ENCODE measurements around the gene E2F2. TPM values are rescaled to one million over a fixed set of nuclear protein-coding genes. Genes with fewer than 3 reads are reported as not detected.
"Not testable (repeated sequence)": the region's sequence is repeated elsewhere in the genome, so short reads cannot be mapped to it uniquely, and the experiment has no call there.

Gene E2F2
- total RNA-seq, 8 experiments from 2014 or later, result 0.21 to 18.5 (median 0.92) TPM

DNA sequence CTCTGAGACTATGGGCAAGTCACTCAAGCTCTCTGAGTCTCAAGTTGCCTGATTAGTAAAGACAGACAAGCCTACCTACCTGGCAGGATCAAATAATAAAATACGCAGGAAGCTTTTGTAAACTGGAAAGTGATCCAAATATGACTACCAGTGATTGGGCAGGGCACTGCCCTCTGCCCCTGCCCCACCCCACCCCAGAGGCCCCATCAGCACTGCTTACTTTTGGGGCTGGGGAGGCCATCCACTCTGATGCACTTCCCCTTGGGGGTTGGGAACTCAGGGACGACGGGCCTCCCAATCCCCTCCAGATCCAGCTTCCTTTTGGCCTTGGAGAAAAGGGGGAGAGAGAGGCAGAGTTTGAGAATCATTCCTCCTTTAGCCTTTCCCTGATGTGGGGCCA, 6.9 kb downstream of the E2F2 start:
- 80 to 100% (median 94%) methylated on average over 1 to 3 of the region's 3 CpGs; no CpG with 5 or more reads in 6 of the 10 experiments for WGBS, 10 experiments
- H3K27ac ChIP-seq, result no peak overlapping the region
- no peak overlapping the region for H3K4me3 ChIP-seq
- H3K4me1 ChIP-seq (replicated peaks in 1 of 2), result peaks cover 3 to 13% of the 10 kb centered on the region in 2 donors
- in situ Hi-C loops (cut with MboI; ENCODE audit: low pct_unique_long_range_greater_than_20kb in 2 of 9, low sequenced_read_pairs in 9 of 9, unreplicated experiment in 9 of 9), result no loop called here
- no peak for ATAC-seq (replicated peaks in 6 of 8)

DNA sequence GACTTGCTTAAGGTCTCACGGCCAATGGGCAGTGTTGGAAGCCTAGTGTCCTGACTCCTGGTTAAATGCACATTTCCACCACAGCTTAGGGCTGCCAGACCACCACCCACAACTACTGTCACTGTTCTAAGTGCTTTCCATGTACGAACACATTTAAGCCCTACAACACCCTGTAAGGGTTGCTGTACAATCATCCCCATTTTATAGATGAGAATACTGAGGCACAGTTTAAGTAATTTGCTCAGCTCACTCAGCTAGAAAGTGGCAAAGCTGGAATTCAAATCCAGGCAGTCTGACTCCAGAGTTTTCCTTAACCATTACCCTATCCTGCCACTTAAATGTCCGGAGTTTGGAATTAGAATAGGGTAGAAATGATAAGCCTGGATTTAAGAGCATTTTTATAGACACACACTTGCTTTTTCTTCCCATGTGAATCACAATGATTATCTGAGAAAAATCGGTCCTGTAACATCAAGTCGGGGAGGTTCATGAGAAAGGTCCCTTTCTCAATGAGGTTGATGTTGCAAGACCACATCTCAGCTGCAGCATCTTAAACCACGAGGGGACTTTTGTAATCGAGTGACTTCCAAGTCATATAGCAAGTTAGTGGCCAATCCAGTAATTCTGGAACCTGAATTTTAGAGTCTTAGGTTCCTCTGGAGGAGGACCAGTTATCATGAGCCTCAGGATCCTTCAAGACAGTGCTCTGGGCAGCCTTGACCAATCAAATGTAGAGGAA, 8.6 kb downstream of the E2F2 start:
- H3K4me1 ChIP-seq (replicated peaks in 1 of 2), result peaks cover 3 to 9% of the 10 kb centered on the region in 2 donors
- in situ Hi-C loops (cut with MboI; ENCODE audit: low pct_unique_long_range_greater_than_20kb in 2 of 9, low sequenced_read_pairs in 9 of 9, unreplicated experiment in 9 of 9), result no loop called here
- no peak for ATAC-seq (replicated peaks in 6 of 8)
- no peak overlapping the region for H3K27ac ChIP-seq
- WGBS, 10 experiments, result 76 to 100% (median 92%) methylated on average over 1 to 7 of the region's 7 CpGs
- no peak overlapping the region for H3K4me3 ChIP-seq

DNA sequence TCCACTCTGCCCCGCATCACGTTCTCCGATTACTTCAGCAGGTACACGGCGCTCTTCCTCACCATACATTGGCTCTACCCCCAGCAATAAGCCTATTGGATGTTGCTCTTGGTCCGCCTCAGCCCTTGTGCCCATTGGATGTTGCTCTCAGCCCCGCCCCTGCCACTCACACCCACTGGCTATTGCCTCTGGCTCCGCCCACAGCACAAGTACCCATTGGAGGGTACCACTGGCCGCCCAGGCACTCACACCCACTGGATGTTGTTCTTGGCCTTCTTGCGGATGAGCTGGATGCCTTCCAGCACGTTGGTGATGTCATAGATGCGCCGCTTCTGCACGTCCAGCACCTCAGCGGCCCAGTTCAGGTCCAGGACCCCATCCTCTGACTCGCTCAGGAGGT, 9.4 kb downstream of the E2F2 start:
- no peak overlapping the region for H3K27ac ChIP-seq
- peak in 2 of 8 experiments; percentile 7 to 37 for ATAC-seq (replicated peaks in 6 of 8)
- no peak overlapping the region for H3K4me3 ChIP-seq
- H3K4me1 ChIP-seq (replicated peaks in 1 of 2), result peaks cover 3 to 9% of the 10 kb centered on the region in 2 donors
- in situ Hi-C loops (cut with MboI; ENCODE audit: low pct_unique_long_range_greater_than_20kb in 2 of 9, low sequenced_read_pairs in 9 of 9, unreplicated experiment in 9 of 9), result no loop called here
- 87 to 100% (median 96%) methylated on average over 2 to 13 of the region's 16 CpGs; no CpG with 5 or more reads in 3 of the 10 experiments for WGBS, 10 experiments

DNA sequence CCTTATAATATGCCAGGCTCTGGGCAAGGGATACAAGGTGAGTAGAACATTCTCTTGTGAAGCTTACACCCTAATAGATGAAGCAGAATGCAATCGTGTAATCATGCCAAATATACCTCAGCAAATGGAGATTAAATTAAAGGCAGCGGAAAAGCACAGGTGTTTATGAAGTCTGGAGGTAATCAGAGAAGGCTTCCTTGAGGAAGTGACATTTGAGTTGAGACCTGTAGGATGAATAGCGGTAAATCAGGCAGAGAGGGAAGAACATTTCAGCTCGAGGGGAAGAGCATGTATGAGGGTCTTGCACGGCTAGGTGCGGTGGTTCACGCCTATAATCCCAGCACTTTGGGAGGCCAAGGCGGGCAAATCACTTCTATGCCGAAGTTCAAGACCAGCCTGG, 13.5 kb downstream of the E2F2 start:
- no peak overlapping the region for H3K4me3 ChIP-seq
- in situ Hi-C loops (cut with MboI; ENCODE audit: low pct_unique_long_range_greater_than_20kb in 2 of 9, low sequenced_read_pairs in 9 of 9, unreplicated experiment in 9 of 9), result no loop called here
- no peaks in the 10 kb centered on the region for H3K4me1 ChIP-seq (replicated peaks in 1 of 2)
- ATAC-seq (replicated peaks in 6 of 8), result no peak
- no peak overlapping the region for H3K27ac ChIP-seq
- 73 to 92% (median 89%) methylated on average over 2 to 9 of the region's 9 CpGs; no CpG with 5 or more reads in 1 of the 10 experiments for WGBS, 10 experiments

DNA sequence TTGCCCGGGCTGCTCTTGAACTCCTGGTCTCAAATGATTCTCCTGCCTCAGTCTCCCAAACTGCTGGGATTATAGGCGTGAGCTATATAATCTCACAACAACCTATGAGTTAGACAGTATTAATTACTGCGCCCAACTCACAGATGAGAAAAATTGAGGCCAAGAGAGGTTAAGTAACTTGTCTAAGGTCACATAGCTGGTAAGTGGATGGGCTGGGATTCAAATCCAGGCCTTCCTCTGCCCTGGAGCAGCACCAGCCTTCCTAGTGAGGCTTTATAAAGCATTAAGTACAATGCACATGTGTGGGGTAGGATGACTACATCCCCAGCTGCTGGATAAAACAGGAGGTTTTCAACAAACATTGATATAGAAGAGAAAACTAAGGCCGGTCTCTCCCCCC, 15.1 kb downstream of the E2F2 start:
- Histone ChIP-seq H3K4me1 (replicated peaks in 1 of 2) (no peaks in the 10 kb centered on the region), H3K4me3 (no peak overlapping the region), H3K27ac (no peak overlapping the region)
- WGBS, 10 experiments, result 60 to 100% (median 98%) methylated on average over 1 to 4 of the region's 4 CpGs; no CpG with 5 or more reads in 1 of the 10 experiments
- in situ Hi-C loops (cut with MboI; ENCODE audit: low pct_unique_long_range_greater_than_20kb in 2 of 9, low sequenced_read_pairs in 9 of 9, unreplicated experiment in 9 of 9), result no loop called here
- ATAC-seq (replicated peaks in 6 of 8), result no peak

DNA sequence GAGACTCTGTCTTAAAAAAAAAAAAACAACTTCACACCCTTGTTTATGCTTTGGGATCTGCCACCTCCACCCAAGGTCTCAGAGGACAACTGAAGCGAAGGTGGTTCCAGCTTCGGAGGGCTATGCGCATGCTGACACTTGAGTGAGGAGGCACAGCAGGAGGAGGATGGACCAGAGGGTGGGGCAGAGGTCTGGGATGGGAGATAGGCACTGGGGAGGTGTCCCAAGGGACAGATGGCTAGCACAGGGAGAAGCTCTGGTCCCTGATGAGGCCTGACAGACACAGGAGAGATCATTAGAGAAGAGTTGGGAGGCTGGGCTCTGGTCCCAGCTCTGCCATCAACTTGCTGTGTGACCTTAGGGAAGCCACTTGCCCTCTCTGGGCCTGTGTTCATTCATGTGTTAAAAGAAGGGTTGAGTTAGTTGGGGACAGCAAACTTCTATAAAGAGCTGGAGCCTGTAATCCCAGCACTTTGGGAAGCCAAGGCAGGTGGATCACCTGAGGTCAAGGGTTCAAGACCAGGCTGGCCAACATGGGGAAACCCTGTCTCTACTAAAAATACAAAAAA, 16.8 kb downstream of the E2F2 start:
- Histone ChIP-seq H3K4me1 (replicated peaks in 1 of 2) (no peaks in the 10 kb centered on the region), H3K4me3 (no peak overlapping the region), H3K27ac (no peak overlapping the region)
- WGBS, 10 experiments, result 70 to 100% (median 83%) methylated on average over 1 to 3 of the region's 3 CpGs; no CpG with 5 or more reads in 7 of the 10 experiments
- peak in 1 of 8 experiments; percentile 42 for ATAC-seq (replicated peaks in 6 of 8)
- in situ Hi-C loops (cut with MboI; ENCODE audit: low pct_unique_long_range_greater_than_20kb in 2 of 9, low sequenced_read_pairs in 9 of 9, unreplicated experiment in 9 of 9), result no loop called here

DNA sequence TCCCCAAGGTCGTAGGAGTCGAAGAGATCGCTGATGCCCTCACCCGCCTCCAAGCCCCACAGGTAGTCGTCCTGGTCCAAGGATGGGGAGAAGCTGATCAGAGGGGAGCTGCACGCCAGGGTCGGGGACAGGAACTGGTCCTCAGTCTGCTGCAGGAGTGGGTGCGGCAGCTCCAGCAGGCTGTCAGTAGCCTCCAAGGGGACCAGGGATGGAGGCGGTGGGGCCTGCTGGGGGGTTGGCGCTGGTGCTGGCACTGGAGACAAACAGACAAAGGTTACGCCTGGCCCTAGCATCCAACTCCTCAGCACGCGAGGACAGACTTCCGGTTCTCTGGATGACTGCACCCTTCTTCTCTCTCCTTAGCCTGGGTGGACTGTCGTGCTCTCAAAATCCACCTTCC, 21.1 kb downstream of the E2F2 start:
- peak in 2 of 8 experiments; percentile 10 to 11 for ATAC-seq (replicated peaks in 6 of 8)
- Histone ChIP-seq H3K4me3 (no peak overlapping the region), H3K4me1 (replicated peaks in 1 of 2) (peaks cover 0 to 1% of the 10 kb centered on the region in 2 donors), H3K27ac (no peak overlapping the region)
- in situ Hi-C loops (cut with MboI; ENCODE audit: low pct_unique_long_range_greater_than_20kb in 2 of 9, low sequenced_read_pairs in 9 of 9, unreplicated experiment in 9 of 9), result no loop called here
- WGBS, 10 experiments, result 0 to 93% (median 90%) methylated on average over 1 to 10 of the region's 15 CpGs; no CpG with 5 or more reads in 6 of the 10 experiments

DNA sequence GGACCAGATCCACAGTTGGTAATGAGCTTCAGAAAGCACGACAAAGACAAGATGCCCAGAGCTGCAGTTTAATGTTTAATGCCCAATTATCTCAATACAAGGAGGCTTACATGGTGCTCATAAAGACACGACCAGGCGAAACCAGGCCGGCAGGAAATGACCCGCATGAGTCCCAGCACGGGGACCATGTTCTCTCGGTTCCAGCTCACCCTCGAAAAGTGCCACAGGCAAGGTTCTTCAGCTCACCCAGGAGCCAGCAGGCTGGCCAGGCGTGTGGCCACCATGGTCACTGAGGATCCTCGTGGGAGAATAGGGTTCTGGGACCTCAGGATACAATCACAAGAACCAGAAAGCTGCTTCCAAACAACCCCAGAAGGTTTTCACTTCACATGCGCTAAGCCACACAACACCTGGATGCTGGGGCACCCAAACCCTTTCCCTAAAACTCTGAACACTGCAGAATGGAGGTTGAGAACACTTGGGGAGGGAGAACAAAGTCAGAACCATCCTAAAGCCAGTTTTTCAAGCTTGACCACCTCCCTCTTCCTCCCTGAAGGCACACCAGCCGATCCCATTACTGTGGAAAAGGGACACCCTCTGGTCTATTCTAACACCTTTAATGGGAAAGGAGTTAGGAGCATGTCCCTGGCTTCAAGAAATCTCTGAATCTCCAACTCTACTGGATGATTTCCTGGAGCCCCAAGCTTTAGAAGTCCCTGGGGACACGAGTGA, 24.5 kb downstream of the E2F2 start:
- peaks cover 0 to 3% of the 10 kb centered on the region in 2 donors for H3K4me1 ChIP-seq (replicated peaks in 1 of 2)
- WGBS, 10 experiments, result 57 to 95% (median 89%) methylated on average over 1 to 12 of the region's 13 CpGs; no CpG with 5 or more reads in 4 of the 10 experiments
- H3K4me3 ChIP-seq, result no peak overlapping the region
- H3K27ac ChIP-seq, result no peak overlapping the region
- ATAC-seq (replicated peaks in 6 of 8), result no peak
- in situ Hi-C loops (cut with MboI; ENCODE audit: low pct_unique_long_range_greater_than_20kb in 2 of 9, low sequenced_read_pairs in 9 of 9, unreplicated experiment in 9 of 9), result no loop called here

DNA sequence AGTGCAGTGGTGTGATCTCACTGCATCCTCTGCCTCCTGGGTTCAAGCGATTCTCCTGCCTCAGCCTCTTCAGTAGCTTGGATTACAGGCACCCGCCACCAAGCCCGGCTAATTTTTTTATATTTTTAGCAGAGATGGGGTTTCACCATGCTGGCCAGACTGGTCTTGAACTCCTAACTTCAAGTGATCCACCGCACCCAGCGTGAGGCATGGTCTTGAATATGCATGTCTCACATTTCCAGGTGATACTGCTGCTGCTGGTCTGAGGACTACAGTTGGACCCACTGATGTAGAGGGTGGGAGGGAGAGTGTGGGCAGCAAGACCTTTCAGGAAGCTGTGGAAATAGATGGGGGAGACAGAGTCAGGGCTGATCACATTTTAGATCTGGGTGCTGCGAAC, 25.2 kb downstream of the E2F2 start:
- WGBS, 10 experiments, result 90 to 100% (median 97%) methylated on average over 1 to 6 of the region's 6 CpGs; no CpG with 5 or more reads in 3 of the 10 experiments
- Histone ChIP-seq H3K4me1 (replicated peaks in 1 of 2) (peaks cover 0 to 3% of the 10 kb centered on the region in 2 donors), H3K4me3 (no peak overlapping the region), H3K27ac (no peak overlapping the region)
- ATAC-seq (replicated peaks in 6 of 8), result no peak
- in situ Hi-C loops (cut with MboI; ENCODE audit: low pct_unique_long_range_greater_than_20kb in 2 of 9, low sequenced_read_pairs in 9 of 9, unreplicated experiment in 9 of 9), result no loop called here

DNA sequence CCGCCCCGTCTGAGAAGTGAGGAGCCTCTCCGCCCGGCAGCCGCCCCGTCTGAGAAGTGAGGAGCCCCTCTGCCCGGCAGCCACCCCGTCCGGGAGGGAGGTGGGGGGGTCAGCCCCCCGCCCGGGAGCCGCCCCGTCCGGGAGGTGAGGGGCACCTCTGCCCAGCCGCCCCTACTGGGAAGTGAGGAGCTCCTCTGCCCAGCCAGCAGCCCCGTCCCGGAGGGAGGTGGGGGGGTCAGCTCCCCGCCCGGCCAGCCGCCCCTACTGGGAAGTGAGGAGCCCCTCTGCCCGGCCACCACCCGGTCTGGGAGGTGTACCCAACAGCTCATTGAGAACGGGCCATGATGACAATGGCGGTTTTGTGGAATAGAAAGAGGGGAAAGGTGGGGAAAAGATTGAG, 26.9 kb downstream of the E2F2 start:
- H3K4me3 ChIP-seq; H3K4me1 ChIP-seq (replicated peaks in 1 of 2); ATAC-seq (replicated peaks in 6 of 8); in situ Hi-C loops (cut with MboI; ENCODE audit: low pct_unique_long_range_greater_than_20kb in 2 of 9, low sequenced_read_pairs in 9 of 9, unreplicated experiment in 9 of 9); H3K27ac ChIP-seq: not testable (repeated sequence)
- no CpG with 5 or more reads among the region's 24 CpGs for WGBS, 10 experiments

DNA sequence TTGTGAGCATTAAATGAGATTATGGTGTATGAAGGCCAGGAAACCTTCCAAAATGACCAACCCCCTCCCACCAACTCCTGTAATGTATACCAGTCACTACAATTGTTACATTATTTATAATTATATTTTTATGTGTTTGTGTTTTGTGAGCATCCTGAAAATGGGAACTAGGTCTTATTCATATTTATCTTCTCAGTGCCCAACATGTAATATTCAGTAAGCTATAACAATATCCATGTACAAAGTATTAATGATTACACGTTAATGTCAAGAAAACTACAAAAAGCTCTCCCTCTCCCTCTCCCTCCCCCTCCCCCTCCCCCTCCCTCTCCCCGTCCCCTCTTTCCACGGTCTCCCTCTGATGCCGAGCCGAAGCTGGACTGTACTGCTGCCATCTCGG, 28.1 kb downstream of the E2F2 start:
- H3K27ac ChIP-seq, result no peak overlapping the region
- ATAC-seq (replicated peaks in 6 of 8), result no peak
- no peak overlapping the region for H3K4me3 ChIP-seq
- in situ Hi-C loops (cut with MboI; ENCODE audit: low pct_unique_long_range_greater_than_20kb in 2 of 9, low sequenced_read_pairs in 9 of 9, unreplicated experiment in 9 of 9), result no loop called here
- 100% methylated on average over 1 of the region's 6 CpGs; no CpG with 5 or more reads in 9 of the 10 experiments for WGBS, 10 experiments
- peaks cover 0 to 3% of the 10 kb centered on the region in 2 donors for H3K4me1 ChIP-seq (replicated peaks in 1 of 2)

DNA sequence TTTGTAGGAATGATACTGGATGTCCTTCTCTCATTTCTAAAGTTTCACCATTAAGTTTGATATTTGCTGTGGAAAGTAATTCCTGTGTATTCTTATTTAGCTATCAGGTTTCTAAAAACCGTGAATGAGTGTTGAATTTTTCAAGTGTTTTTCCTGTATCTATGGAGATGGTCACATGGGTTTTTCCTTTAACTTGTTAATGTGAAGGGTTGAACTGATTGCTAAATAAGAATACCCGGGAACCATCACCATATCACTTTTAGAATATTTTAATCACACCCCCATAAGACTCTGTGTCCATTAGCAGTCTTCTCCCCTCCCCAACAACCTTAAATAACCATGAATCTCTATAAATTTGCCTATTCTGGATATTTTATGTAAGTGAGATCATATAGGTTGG, 30.6 kb downstream of the E2F2 start:
- peak in 4 of 8 experiments; percentile 20 to 83 (median 72) for ATAC-seq (replicated peaks in 6 of 8)
- H3K4me1 ChIP-seq (replicated peaks in 1 of 2), result peaks cover 0 to 3% of the 10 kb centered on the region in 2 donors
- H3K4me3 ChIP-seq, result no peak overlapping the region
- in situ Hi-C loops (cut with MboI; ENCODE audit: low pct_unique_long_range_greater_than_20kb in 2 of 9, low sequenced_read_pairs in 9 of 9, unreplicated experiment in 9 of 9), result no loop called here
- no peak overlapping the region for H3K27ac ChIP-seq
- WGBS, 10 experiments, result 0 to 39% (median 16%) methylated on average over 1 to 2 of the region's 2 CpGs; no CpG with 5 or more reads in 1 of the 10 experiments

DNA sequence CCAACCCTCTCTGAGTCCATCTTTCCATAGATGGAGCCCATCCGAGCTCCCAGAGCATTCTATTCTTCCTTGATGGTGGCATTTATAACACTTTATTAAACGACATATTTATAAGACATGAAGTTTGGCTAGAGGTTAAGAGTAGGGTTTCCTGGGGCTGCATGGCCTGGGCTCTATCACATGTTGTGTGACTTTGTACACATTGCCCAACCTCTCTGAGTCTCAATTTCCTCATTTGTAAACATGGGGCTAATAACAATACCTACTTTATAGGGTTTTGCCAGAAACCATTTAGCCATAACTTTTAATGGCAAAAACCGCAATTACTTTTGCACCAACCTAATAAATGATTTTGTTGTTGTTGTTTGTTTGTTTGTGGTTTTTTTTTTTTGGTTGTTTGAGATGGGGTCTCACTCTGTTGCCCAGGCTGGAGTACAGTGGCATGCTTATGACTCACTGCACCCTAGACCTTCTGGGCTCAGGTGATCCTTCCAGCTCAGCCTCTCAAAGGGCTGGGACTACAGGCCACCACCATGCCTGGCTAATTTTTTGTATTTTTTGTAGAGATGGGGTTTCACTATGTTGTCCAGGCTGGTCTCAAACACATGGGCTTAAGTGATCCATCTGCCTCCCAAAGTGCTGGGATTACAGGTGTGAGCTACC, 33.1 kb downstream of the E2F2 start:
- WGBS, 10 experiments, result 25 to 100% (median 91%) methylated on average over 1 to 3 of the region's 3 CpGs
- in situ Hi-C loops (cut with MboI; ENCODE audit: low pct_unique_long_range_greater_than_20kb in 2 of 9, low sequenced_read_pairs in 9 of 9, unreplicated experiment in 9 of 9), result no loop called here
- no peak for ATAC-seq (replicated peaks in 6 of 8)
- H3K4me1 ChIP-seq (replicated peaks in 1 of 2), result no peaks in the 10 kb centered on the region
- no peak overlapping the region for H3K4me3 ChIP-seq
- H3K27ac ChIP-seq, result no peak overlapping the region

All from motor neuron (in vitro differentiated cells).